GM12878 (cell line): ENCODE measurements around the gene USP2. TPM values are rescaled to one million over a fixed set of nuclear protein-coding genes. Genes with fewer than 3 reads are reported as not detected.

Experiments
- ATAC-seq: fragments of 200-7000 bp; cut with Tn5 transposase; 3 replicates; pipeline ENCODE4 v1.9.1; 2020; ENCODE audit warnings: mild to moderate bottlenecking, moderate library complexity
- BruUV-seq: library from RNA; stranded (reverse); fragments of 400-500 nt; replicated peaks from 2 replicates; lab custom pipeline; 2021; lab: Mats Ljungman, UMichigan
- CTCF ChIA-PET: fragments of 300-600 bp; sonication (Branson Sonifier 250); formaldehyde crosslinking; extraction: SDS; loops from one replicate; lab custom pipeline; 2021; ENCODE audit warnings: inconsistent platforms; lab: Yijun Ruan, JAX
- POLR2A ChIA-PET: fragments of 350-600 bp; formaldehyde crosslinking; extraction: SDS; loops from one replicate; lab custom pipeline; 2021; ENCODE audit warnings: inconsistent platforms; lab: Charles Lee
- RAD21 ChIA-PET: fragments of 300-600 bp; sonication (Branson Sonifier 250); formaldehyde crosslinking; loops from one replicate; lab custom pipeline; 2023; ENCODE audit warnings: antibody characterized with exemption; ENCODE audit not compliant: unreplicated experiment; lab: Charles Lee
- SMC1A ChIA-PET: fragments of 300-600 bp; sonication (Branson Sonifier 250); formaldehyde crosslinking; loops from one replicate; lab custom pipeline; 2023; ENCODE audit not compliant: unreplicated experiment, uncharacterized antibody; lab: Charles Lee
- DNase-seq: peaks from one replicate; pipeline ENCODE4 v3.0.0-alpha.2; 2011; ENCODE audit warnings: low read depth, low spot score
- FAIRE-seq: peaks from 3 replicates; lab custom pipeline; 2011; peaks lifted over from hg19 to GRCh38; lab: Jason Lieb, UNC
- H2AFZ ChIP-seq: 2 replicates; pipeline ENCODE4 v1.6.0; 2011; ENCODE audit warnings: low read depth, low read length, control low read depth; ENCODE audit not compliant: control insufficient read depth
- H3K27ac ChIP-seq: 2 replicates; pipeline ENCODE4 v1.5.1; 2011; ENCODE audit warnings: control low read depth; ENCODE audit not compliant: control insufficient read depth, insufficient read depth
- H3K27me3 ChIP-seq, 2 experiments: replicated peaks in 1 of 2; 2 replicates each; pipeline versions ENCODE4 v1.6.0 to v1.6.1; 2011; ENCODE audit warnings: low read length in 1 of 2; ENCODE audit not compliant: control insufficient read depth in 2 of 2, insufficient read depth in 2 of 2
- H3K36me3 ChIP-seq, 2 experiments: 2 replicates each; pipeline ENCODE4 v1.5.1; 2011; ENCODE audit warnings: low read length in 1 of 2; ENCODE audit not compliant: control insufficient read depth in 2 of 2, insufficient read depth in 2 of 2
- H3K4me1 ChIP-seq: 2 replicates; pipeline ENCODE4 v1.6.1; 2011; ENCODE audit warnings: mild to moderate bottlenecking, low read length, moderate library complexity, mixed read lengths; ENCODE audit not compliant: control insufficient read depth, insufficient read depth
- H3K4me2 ChIP-seq: 2 replicates; pipeline ENCODE4 v1.6.0; 2011; ENCODE audit warnings: control low read depth; ENCODE audit not compliant: control insufficient read depth, insufficient read depth
- H3K4me3 ChIP-seq: fragments of 200-600 bp; sonication (generic); 2 replicates; pipeline ENCODE4 v1.5.1; 2016
- H3K79me2 ChIP-seq: 2 replicates; pipeline ENCODE4 v1.6.0; 2011; ENCODE audit warnings: low read length; ENCODE audit not compliant: control insufficient read depth, insufficient read depth
- H3K9ac ChIP-seq: 2 replicates; pipeline ENCODE4 v1.8.0; 2011; ENCODE audit warnings: low read length, control low read depth, mixed read lengths; ENCODE audit not compliant: control insufficient read depth, insufficient read depth
- H3K9me3 ChIP-seq: replicated peaks from 3 replicates; pipeline ENCODE4 v1.5.1; 2011; ENCODE audit warnings: mild to moderate bottlenecking, low read length; ENCODE audit not compliant: control insufficient read depth, insufficient read depth
- H4K20me1 ChIP-seq: 2 replicates; pipeline ENCODE4 v1.6.0; 2011; ENCODE audit not compliant: control insufficient read depth, insufficient read depth
- ATF3 ChIP-seq: IDR thresholded peaks from 2 replicates; pipeline ENCODE4 v1.6.1; 2011; ENCODE audit warnings: low read depth, mild to moderate bottlenecking, low read length, moderate library complexity, borderline replicate concordance; ENCODE audit errors: extremely low read depth
- IRF4 ChIP-seq: IDR thresholded peaks from 2 replicates; pipeline ENCODE4 v1.6.1; 2011; ENCODE audit warnings: low read depth, low read length
- NR2F1 ChIP-seq: fragments of 450-650 bp; conservative IDR thresholded peaks from 2 replicates; pipeline ENCODE4 v1.6.1; 2017; ENCODE audit warnings: mild to moderate bottlenecking
- SMAD1 ChIP-seq: fragments of 450-650 bp; IDR thresholded peaks from 2 replicates; pipeline ENCODE4 v1.6.1; 2018; ENCODE audit warnings: mild to moderate bottlenecking, low read depth; ENCODE audit not compliant: partially characterized antibody
- ZNF274 ChIP-seq: IDR thresholded peaks from one replicate; pipeline ENCODE4 v1.8.0; 2011; ENCODE audit not compliant: insufficient read length, insufficient read depth
- ZNF687 ChIP-seq: fragments of 450-650 bp; IDR thresholded peaks from 2 replicates; pipeline ENCODE4 v1.6.1; 2017; ENCODE audit warnings: mild to moderate bottlenecking, moderate library complexity
- WGBS: methylation state at CpG from one replicate; pipeline ENCODE4 v1.1.6; 2016; ENCODE audit warnings: low lambda C conversion rate; ENCODE audit not compliant: insufficient replicate concordance, insufficient coverage; ENCODE audit errors: missing lambda C conversion rate; 5-methylcytosine and 5-hydroxymethylcytosine counted together
- in situ Hi-C: fragments of 300-500 bp; cut with MboI; formaldehyde crosslinking; loops from 9 replicates; pipeline ENCODE4 v1.14.3; 2018; ENCODE audit warnings: mixed read lengths
- intact Hi-C: fragments of 100-400 bp; cut with micrococcal nuclease; formaldehyde crosslinking; loops from one replicate; pipeline ENCODE4 v1.14.2; 2022; ENCODE audit not compliant: unreplicated experiment
- polyA plus RNA-seq, 11 experiments: library from polyadenylated mRNA; depleted of rRNA in 4 of 11; unstranded in 6 of 11; stranded (reverse) in 5 of 11; fragments of >200 nt; fragmentation: Nextera tagmentation in 4 of 11; fragmentation: Illumina TruSeq in 1 of 11; extraction: Ambion mirVana in 4 of 11; extraction: Trizol in 1 of 11; gene quantifications; 1 replicate in 1 of 11; 2 replicates in 10 of 11; pipeline versions ENCODE4 v1.2.1 to v1.2.3, GENCODE V29; 2011 to 2016; ENCODE audit warnings: inconsistent platforms in 2 of 11, missing spikeins in 2 of 11, low read depth in 1 of 11
- total RNA-seq, 4 experiments: library from RNA; depleted of rRNA in 3 of 4; stranded (reverse); fragments of >200 nt in 3 of 4; fragmentation: Illumina TruSeq in 1 of 4; extraction: Trizol in 1 of 4; gene quantifications; 2 replicates each; pipeline versions ENCODE4 v1.2.1 to v1.2.3, GENCODE V29; 2013 to 2021
- TF ChIP-seq, protein P1 (sequence below): fragments of 450-650 bp; IDR thresholded peaks from 2 replicates; pipeline ENCODE4 v1.6.1; 2017; ENCODE audit warnings: borderline replicate concordance

USP2 gene
- total and polyA plus RNA-seq, 10 of the 15 experiments (the other 5 are each of a cell fraction or from before 2014, with no cell fraction given) = 0.03 to 0.13 (median 0.06) TPM; not detected in 4

GRCh38 chr11:119307974-119308373 lies 73.5 kb downstream of the USP2 start:
- no peaks in the 10 kb centered on the region for H3K79me2 ChIP-seq
- intact Hi-C loops = no loop called here
- BruUV-seq = no TSS peak
- no peak for ATAC-seq
- no peak overlapping the region for H3K4me2 ChIP-seq
- ChIA-PET RAD21 (interaction anchor here (0.9 to 1.6 kb wide), 4 partner anchors 11 to 102 kb away, joined by 3 to 4 read pairs (median 3); partner anchors contain the start of gene CBL), POLR2A (interaction anchor here (0.6 kb wide), 1 partner anchor 839 kb away, joined by 3 read pairs; no protein-coding TSS in a partner anchor), SMC1A (interaction anchor here (0.6 to 2.7 kb wide), 6 partner anchors 14 to 160 kb away, joined by 3 to 8 read pairs (median 4); no protein-coding TSS in a partner anchor), CTCF (interaction anchor here (0.8 to 5.1 kb wide), 13 partner anchors 8 to 240 kb away, joined by 3 to 45 read pairs (median 3); partner anchors contain the start of genes HMBS and VPS11)
- H3K4me1 ChIP-seq = no peaks in the 10 kb centered on the region
- H3K9me3 ChIP-seq = no peaks in the 10 kb centered on the region
- DNase-seq = no peak
- H3K27me3 ChIP-seq = no peaks in the 10 kb centered on the region
- no peaks in the 10 kb centered on the region for H4K20me1 ChIP-seq
- peaks cover 11 to 14% of the 10 kb centered on the region in 2 experiments; a peak in 3 of 4 replicates for H3K36me3 ChIP-seq
- H3K27ac ChIP-seq = no peak overlapping the region
- H3K4me3 ChIP-seq = no peak overlapping the region
- no peak for FAIRE-seq
- TF ChIP-seq, protein P1, sequence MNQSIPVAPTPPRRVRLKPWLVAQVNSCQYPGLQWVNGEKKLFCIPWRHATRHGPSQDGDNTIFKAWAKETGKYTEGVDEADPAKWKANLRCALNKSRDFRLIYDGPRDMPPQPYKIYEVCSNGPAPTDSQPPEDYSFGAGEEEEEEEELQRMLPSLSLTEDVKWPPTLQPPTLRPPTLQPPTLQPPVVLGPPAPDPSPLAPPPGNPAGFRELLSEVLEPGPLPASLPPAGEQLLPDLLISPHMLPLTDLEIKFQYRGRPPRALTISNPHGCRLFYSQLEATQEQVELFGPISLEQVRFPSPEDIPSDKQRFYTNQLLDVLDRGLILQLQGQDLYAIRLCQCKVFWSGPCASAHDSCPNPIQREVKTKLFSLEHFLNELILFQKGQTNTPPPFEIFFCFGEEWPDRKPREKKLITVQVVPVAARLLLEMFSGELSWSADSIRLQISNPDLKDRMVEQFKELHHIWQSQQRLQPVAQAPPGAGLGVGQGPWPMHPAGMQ = no peak
- TF ChIP-seq SMAD1 (no peak), NR2F1 (no peak), ATF3 (no peak), ZNF274 (no peak), IRF4 (no peak), ZNF687 (no peak)
- 97% methylated on average over 5 of the region's 5 CpGs for WGBS
- H2AFZ ChIP-seq = no peak overlapping the region
- H3K9ac ChIP-seq = no peak overlapping the region
- in situ Hi-C loops = no loop called here
